ENCODE results near the gene VN1R5.

VN1R5 gene

DNA sequence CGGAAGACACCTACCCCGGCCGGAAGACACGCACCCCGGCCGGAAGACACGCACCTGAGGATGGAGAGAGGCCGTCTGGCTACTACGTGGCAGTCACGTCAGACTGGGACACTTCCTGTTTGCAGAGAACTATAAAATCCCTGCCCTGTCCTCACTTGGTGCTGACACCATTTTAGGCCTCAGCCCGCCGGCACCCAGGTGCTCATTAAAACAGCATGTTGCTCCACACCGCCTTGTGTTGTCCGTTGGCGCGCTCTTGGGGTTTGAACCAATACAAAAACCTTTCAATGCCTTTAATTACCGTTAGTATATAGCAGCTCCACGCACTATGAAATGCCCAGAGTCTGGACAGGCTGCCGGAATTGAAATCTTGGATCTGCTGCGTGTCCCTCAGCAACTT lies 34.7 kb downstream of the VN1R5 start:
- H3K4me2 ChIP-seq (ENCODE audit: low read length), result no peak overlapping the region
- H3K4me3 ChIP-seq (ENCODE audit: low read depth, low read length), result no peak overlapping the region
- H2AFZ ChIP-seq, result no peak overlapping the region
- H3K27ac ChIP-seq, result no peak overlapping the region
- no peaks in the 10 kb centered on the region for H3K36me3 ChIP-seq (ENCODE audit: control insufficient read depth, insufficient read depth, low read length)
- no peaks in the 10 kb centered on the region for H3K4me1 ChIP-seq
- no peaks in the 10 kb centered on the region for H3K27me3 ChIP-seq (ENCODE audit: control insufficient read depth, insufficient read depth, low read length)
- TF ChIP-seq, protein P1, sequence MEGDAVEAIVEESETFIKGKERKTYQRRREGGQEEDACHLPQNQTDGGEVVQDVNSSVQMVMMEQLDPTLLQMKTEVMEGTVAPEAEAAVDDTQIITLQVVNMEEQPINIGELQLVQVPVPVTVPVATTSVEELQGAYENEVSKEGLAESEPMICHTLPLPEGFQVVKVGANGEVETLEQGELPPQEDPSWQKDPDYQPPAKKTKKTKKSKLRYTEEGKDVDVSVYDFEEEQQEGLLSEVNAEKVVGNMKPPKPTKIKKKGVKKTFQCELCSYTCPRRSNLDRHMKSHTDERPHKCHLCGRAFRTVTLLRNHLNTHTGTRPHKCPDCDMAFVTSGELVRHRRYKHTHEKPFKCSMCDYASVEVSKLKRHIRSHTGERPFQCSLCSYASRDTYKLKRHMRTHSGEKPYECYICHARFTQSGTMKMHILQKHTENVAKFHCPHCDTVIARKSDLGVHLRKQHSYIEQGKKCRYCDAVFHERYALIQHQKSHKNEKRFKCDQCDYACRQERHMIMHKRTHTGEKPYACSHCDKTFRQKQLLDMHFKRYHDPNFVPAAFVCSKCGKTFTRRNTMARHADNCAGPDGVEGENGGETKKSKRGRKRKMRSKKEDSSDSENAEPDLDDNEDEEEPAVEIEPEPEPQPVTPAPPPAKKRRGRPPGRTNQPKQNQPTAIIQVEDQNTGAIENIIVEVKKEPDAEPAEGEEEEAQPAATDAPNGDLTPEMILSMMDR (IDR thresholded peaks at IDR 0.05), result no peak
- no peaks in the 10 kb centered on the region for H3K9me3 ChIP-seq (ENCODE audit: control insufficient read depth, low read length)
- H3K79me2 ChIP-seq, result no peaks in the 10 kb centered on the region
- H3K9ac ChIP-seq, result no peak overlapping the region

DNA sequence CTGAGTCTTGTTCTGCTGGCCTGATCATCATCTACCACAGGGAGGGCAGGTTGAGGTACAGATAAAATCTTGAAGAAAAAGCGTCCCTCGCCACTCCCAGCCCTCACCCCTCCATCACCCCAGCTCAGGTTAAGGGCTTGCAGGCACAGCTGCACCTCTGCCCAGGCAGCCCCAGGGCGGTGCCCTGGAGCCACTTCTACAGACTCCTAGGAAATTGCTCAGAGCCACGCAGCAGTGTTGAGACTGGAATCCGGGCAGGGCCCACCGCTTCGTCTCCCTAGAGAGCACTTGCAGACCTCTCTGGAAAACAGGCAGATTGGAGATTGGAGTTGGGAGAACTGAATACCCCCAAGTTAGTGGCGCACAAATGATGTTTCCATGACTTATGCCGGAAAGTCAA lies 35.3 kb downstream of the VN1R5 start:
- no peaks in the 10 kb centered on the region for H3K36me3 ChIP-seq (ENCODE audit: control insufficient read depth, insufficient read depth, low read length)
- no peak overlapping the region for H3K27ac ChIP-seq
- H3K4me3 ChIP-seq (ENCODE audit: low read depth, low read length), result no peak overlapping the region
- H3K27me3 ChIP-seq (ENCODE audit: control insufficient read depth, insufficient read depth, low read length), result no peaks in the 10 kb centered on the region
- TF ChIP-seq, protein P1 (IDR thresholded peaks at IDR 0.05), result no peak
- H3K4me2 ChIP-seq (ENCODE audit: low read length), result no peak overlapping the region
- H3K9ac ChIP-seq, result no peak overlapping the region
- H3K79me2 ChIP-seq, result no peaks in the 10 kb centered on the region
- H3K9me3 ChIP-seq (ENCODE audit: control insufficient read depth, low read length), result no peaks in the 10 kb centered on the region
- no peaks in the 10 kb centered on the region for H3K4me1 ChIP-seq
- no peak overlapping the region for H2AFZ ChIP-seq

DNA sequence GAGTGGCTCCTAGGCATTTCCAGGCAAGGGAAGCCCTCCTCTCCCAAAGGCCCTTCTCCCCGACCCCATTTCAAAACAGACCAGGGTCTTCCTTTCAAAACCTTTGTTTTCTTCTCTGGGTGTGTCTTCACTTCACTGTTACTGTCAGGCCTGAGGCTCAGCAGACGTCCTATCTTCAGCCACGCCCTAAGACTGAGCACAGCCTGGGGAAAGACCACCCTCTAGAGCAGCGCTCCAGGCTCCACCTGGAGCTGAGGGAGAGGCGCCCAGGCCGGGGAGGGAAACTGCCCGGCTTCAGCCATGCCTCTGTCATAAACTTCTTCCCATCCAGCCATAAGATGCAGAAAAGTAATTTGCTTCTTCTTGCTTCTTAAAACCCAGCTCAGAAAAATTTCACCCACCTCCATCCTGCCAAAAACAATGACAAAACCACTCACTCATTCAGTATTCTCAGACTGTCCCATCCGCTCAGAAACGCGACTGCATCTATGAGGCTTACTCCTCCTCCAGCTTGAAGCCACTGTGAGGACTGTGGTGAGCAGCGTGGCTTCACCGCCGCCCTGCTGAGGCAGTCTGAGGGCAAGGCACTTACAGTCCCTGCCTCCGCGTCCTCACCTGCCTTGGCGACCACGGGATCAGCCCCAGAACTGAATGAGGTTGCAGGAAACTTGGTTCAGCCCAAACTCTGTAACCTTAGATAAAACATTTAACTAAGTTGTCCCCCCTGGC lies 36.1 kb downstream of the VN1R5 start:
- TF ChIP-seq, protein P1 (IDR thresholded peaks at IDR 0.05), result no peak

DNA sequence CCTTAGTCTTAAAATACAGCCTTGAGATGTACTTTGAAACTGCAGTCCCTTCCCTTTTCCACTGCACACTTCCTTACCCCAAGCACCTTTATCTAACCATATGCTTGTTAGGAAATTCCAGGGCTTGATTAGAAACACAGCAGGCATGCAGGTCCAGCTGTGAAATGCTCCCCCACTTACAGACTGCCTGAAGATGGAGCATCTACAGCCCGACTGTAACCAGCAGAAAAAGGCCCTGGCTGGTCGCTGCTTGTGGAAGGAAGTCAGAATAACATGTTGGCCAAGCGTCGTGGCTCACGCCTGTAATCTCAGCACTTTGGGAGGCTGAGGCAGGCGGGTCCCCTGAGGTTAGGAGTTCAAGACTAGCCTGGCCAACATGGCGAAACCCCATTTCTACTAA lies 37.2 kb downstream of the VN1R5 start:
- H3K4me1 ChIP-seq, result no peaks in the 10 kb centered on the region
- no peak overlapping the region for H3K9ac ChIP-seq
- no peaks in the 10 kb centered on the region for H3K36me3 ChIP-seq (ENCODE audit: control insufficient read depth, insufficient read depth, low read length)
- no peak overlapping the region for H2AFZ ChIP-seq
- H3K9me3 ChIP-seq (ENCODE audit: control insufficient read depth, low read length), result no peaks in the 10 kb centered on the region
- no peaks in the 10 kb centered on the region for H3K27me3 ChIP-seq (ENCODE audit: control insufficient read depth, insufficient read depth, low read length)
- TF ChIP-seq, protein P1 (IDR thresholded peaks at IDR 0.05), result no peak
- no peak overlapping the region for H3K27ac ChIP-seq
- H3K4me2 ChIP-seq (ENCODE audit: low read length), result no peak overlapping the region
- no peak overlapping the region for H3K4me3 ChIP-seq (ENCODE audit: low read depth, low read length)
- H3K79me2 ChIP-seq, result no peaks in the 10 kb centered on the region

More for the DNA sequence above, 36.1 kb downstream of the VN1R5 start:
- no peaks in the 10 kb centered on the region for H3K79me2 ChIP-seq
- no peak overlapping the region for H3K4me2 ChIP-seq (ENCODE audit: low read length)
- no peaks in the 10 kb centered on the region for H3K27me3 ChIP-seq (ENCODE audit: control insufficient read depth, insufficient read depth, low read length)
- no peak overlapping the region for H3K27ac ChIP-seq
- H3K9ac ChIP-seq, result no peak overlapping the region
- H2AFZ ChIP-seq, result no peak overlapping the region
- no peaks in the 10 kb centered on the region for H3K9me3 ChIP-seq (ENCODE audit: control insufficient read depth, low read length)
- no peaks in the 10 kb centered on the region for H3K4me1 ChIP-seq
- H3K4me3 ChIP-seq (ENCODE audit: low read depth, low read length), result no peak overlapping the region
- H3K36me3 ChIP-seq (ENCODE audit: control insufficient read depth, insufficient read depth, low read length), result no peaks in the 10 kb centered on the region

DNA sequence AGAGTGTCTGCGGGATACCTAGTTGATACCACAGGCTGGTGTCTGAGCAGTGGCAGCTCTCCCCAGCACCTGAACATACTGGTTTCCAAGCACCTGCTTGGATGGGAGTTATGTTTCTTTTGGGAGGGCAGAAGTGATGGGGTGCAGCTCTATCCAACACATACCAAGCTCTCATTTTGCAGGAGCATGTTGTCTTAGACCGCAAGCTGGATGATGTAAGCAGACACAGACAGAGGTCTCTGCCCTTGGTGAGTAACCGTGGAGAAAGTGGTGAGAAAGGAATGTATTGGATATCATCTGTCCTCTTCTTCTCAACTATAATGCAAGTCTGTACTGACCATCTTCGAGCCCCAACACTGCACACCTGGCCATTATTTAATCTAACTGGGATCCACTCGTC lies 38.4 kb downstream of the VN1R5 start:
- TF ChIP-seq, protein P1 (IDR thresholded peaks at IDR 0.05), result no peak
- Histone ChIP-seq H3K9ac (no peak overlapping the region), H3K9me3 (ENCODE audit: control insufficient read depth, low read length) (no peaks in the 10 kb centered on the region), H3K27ac (no peak overlapping the region), H2AFZ (no peak overlapping the region), H3K4me1 (no peaks in the 10 kb centered on the region), H3K4me3 (ENCODE audit: low read depth, low read length) (no peak overlapping the region), H3K79me2 (no peaks in the 10 kb centered on the region), H3K4me2 (ENCODE audit: low read length) (no peak overlapping the region), H3K27me3 (ENCODE audit: control insufficient read depth, insufficient read depth, low read length) (no peaks in the 10 kb centered on the region), H3K36me3 (ENCODE audit: control insufficient read depth, insufficient read depth, low read length) (no peaks in the 10 kb centered on the region)
